Thyroid gland (tissue), 4 donors: ENCODE measurements around the gene ESRP2. TPM values are rescaled to one million over a fixed set of nuclear protein-coding genes. Genes with fewer than 3 reads are reported as not detected.
A peak's percentile ranks its signal among the peaks of the same experiment; 100 is the strongest.

ENCODE experiments used
- DNase-seq, 2 donors: peaks; one replicate each; pipeline ENCODE4 v3.0.0-alpha.2; 2019
- H3K27ac ChIP-seq, 3 donors: fragments of 200-600 bp; sonication (generic); 1 replicate in 2 of 3; 2 replicates in 1 of 3; pipeline ENCODE4 v1.5.1; 2016 to 2019; ENCODE audit warnings: mild to moderate bottlenecking in 1 of 3, moderate library complexity in 1 of 3
- H3K27me3 ChIP-seq: fragments of 200-600 bp; sonication (generic); one replicate; pipeline ENCODE4 v1.5.1; 2019
- H3K36me3 ChIP-seq, 2 donors: fragments of 200-600 bp; sonication (generic); one replicate each; pipeline ENCODE4 v1.5.1; 2016 to 2019
- H3K4me1 ChIP-seq, 2 donors: fragments of 200-600 bp; sonication (generic); one replicate each; pipeline ENCODE4 v1.5.1; 2017 to 2019
- H3K4me3 ChIP-seq, 3 donors: fragments of 200-600 bp; sonication (generic); replicated peaks in 1 of 3; 1 replicate in 2 of 3; 2 replicates in 1 of 3; pipeline ENCODE4 v1.5.1; 2016; ENCODE audit warnings: mild to moderate bottlenecking in 1 of 3
- H3K9me3 ChIP-seq: fragments of 200-600 bp; sonication (generic); one replicate; pipeline ENCODE4 v1.5.1; 2017
- CTCF ChIP-seq, 6 experiments: fragments of 200-600 bp in 3 of 6; fragments of 450-650 bp in 3 of 6; sonication (generic) in 3 of 6; IDR thresholded peaks; one replicate each; pipeline ENCODE4 v1.5.1; 2016 to 2019; ENCODE audit warnings: antibody characterized with exemption in 6 of 6, mild to moderate bottlenecking in 2 of 6, inconsistent platforms in 1 of 6, moderate library complexity in 1 of 6
- POLR2A ChIP-seq, 2 donors: fragments of 450-650 bp; IDR thresholded peaks; one replicate each; pipeline ENCODE4 v1.6.1; 2017; ENCODE audit warnings: antibody characterized with exemption in 2 of 2, mild to moderate bottlenecking in 2 of 2, moderate library complexity in 1 of 2
- WGBS, 2 donors: methylation state at CpG; one replicate each; pipeline ENCODE4 v1.1.5; 2017; 5-methylcytosine and 5-hydroxymethylcytosine counted together
- intact Hi-C: fragments of 100-400 bp; cut with DNase I; formaldehyde crosslinking; loops from one replicate; pipeline ENCODE4 v1.15.1; 2023
- total RNA-seq, 4 donors: library from RNA; depleted of rRNA; stranded (reverse); fragments of >200 nt; gene quantifications; one replicate each; pipeline ENCODE4 v1.2.3, GENCODE V29; 2016

ESRP2 gene
- total RNA-seq, 4 donors from 2014 or later = 42.9 to 86.9 (median 50.5) TPM

DNA sequence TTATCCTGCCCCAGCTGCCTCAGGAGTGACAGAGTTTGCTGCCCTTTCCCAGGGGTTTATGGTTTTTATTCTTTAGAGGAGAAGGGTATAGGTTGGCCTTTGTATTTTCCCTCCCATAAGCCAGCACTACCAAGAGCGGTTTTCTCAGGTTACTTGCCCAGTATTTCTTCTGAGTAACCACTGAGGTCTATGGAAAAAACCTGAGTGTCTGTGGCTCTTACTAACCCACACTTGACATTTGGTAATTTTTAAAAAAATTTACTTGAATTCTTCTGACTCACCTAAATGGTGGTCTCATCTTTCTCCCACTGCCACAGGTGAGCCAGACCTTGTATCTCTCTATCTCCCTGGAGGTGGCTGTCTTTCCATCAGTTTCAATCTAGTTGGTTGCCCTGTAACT lies 34.4 kb upstream of the ESRP2 start:
- 0% methylated on average over 1 of the region's 1 CpG for WGBS, 2 donors
- H3K4me1 ChIP-seq = peaks cover 63 to 97% of the 10 kb centered on the region in 2 donors

DNA sequence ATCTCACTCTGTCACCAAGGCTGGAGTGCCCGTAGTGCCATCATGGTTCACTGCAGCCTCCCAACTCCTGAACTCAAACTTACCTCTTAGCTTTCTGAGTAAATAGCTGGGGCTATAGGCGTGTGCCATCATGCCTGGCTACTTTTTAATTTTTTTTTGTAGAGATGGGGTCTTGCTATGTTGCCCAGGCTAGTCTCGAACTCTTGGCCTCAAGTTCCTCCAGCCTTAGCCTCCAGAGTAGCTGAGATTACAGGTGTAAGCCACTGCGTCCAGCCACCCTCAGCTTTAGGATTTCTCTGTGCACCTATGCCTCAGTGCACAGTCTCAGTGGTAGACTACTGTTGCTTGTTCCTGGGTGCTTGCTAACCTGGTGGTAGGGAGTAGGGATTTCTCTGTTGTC lies 33.9 kb upstream of the ESRP2 start:
- 83 to 90% methylated on average over 4 of the region's 4 CpGs for WGBS, 2 donors
- no peak for DNase-seq
- Histone ChIP-seq H3K27me3 (no peaks in the 10 kb centered on the region), H3K9me3 (no peaks in the 10 kb centered on the region), H3K36me3 (peaks cover 6 to 11% of the 10 kb centered on the region in 2 donors), H3K4me3 (no peak overlapping the region), H3K4me1 (peaks cover 60 to 92% of the 10 kb centered on the region in 2 donors), H3K27ac (peak overlapping the region in 2 of 3 donors; percentile 91 to 93)
- intact Hi-C loops = no loop called here
- TF ChIP-seq CTCF (IDR thresholded peaks at IDR 0.05) (no peak), POLR2A (IDR thresholded peaks at IDR 0.05) (no peak)

More for the DNA sequence above, 34.4 kb upstream of the ESRP2 start:
- Histone ChIP-seq H3K36me3 (peaks cover 9 to 17% of the 10 kb centered on the region in 2 donors), H3K9me3 (no peaks in the 10 kb centered on the region), H3K27me3 (no peaks in the 10 kb centered on the region), H3K27ac (peak overlapping the region; percentile 88 to 93 (median 91)), H3K4me3 (no peak overlapping the region)
- DNase-seq = no peak
- intact Hi-C loops = no loop called here
- no peak for TF ChIP-seq POLR2A (IDR thresholded peaks at IDR 0.05)
- no peak for TF ChIP-seq CTCF (IDR thresholded peaks at IDR 0.05)

GRCh38 chr16:68267612-68268405 lies 31.9 kb upstream of the ESRP2 start:
- intact Hi-C loops = no loop called here
- Histone ChIP-seq H3K4me1 (peaks cover 53 to 79% of the 10 kb centered on the region in 2 donors), H3K36me3 (no peaks in the 10 kb centered on the region), H3K9me3 (no peaks in the 10 kb centered on the region), H3K27ac (peak overlapping the region; percentile 40 to 99 (median 47)), H3K4me3 (no peak overlapping the region), H3K27me3 (no peaks in the 10 kb centered on the region)
- TF ChIP-seq CTCF (IDR thresholded peaks at IDR 0.05) = no peak
- TF ChIP-seq POLR2A (IDR thresholded peaks at IDR 0.05) = no peak
- peak; percentile 69 to 70 for DNase-seq
- WGBS, 2 donors = 41 to 54% methylated on average over 6 of the region's 6 CpGs

GRCh38 chr16:68265078-68265920 lies 29.4 kb upstream of the ESRP2 start:
- Histone ChIP-seq H3K4me3 (peak overlapping the region; percentile 60 to 74 (median 69)), H3K27ac (peak overlapping the region; percentile 99 to 100 (median 99)), H3K4me1 (peaks cover 28 to 58% of the 10 kb centered on the region in 2 donors), H3K27me3 (no peaks in the 10 kb centered on the region), H3K36me3 (peaks cover 0 to 3% of the 10 kb centered on the region in 2 donors), H3K9me3 (no peaks in the 10 kb centered on the region)
- intact Hi-C loops = no loop called here
- TF ChIP-seq POLR2A (IDR thresholded peaks at IDR 0.05) = peak; percentile 80 to 83
- no peak for TF ChIP-seq CTCF (IDR thresholded peaks at IDR 0.05)
- peak; percentile 93 to 94 for DNase-seq
- WGBS, 2 donors = 3 to 7% methylated on average over 23 of the region's 23 CpGs
